Liver (tissue), 9 donors: Measurements from ENCODE around the gene CRTC2. TPM values are rescaled to one million over a fixed set of nuclear protein-coding genes. Genes with fewer than 3 reads are reported as not detected.

Experiments used
- DNase-seq: peaks from one replicate; pipeline ENCODE4 v3.0.0-alpha.2; 2017; ENCODE audit warnings: low spot score
- H3K27ac ChIP-seq, 2 donors: one replicate each; pipeline ENCODE4 v1.7.0; 2013; ENCODE audit warnings: inconsistent platforms in 2 of 2, low read length in 2 of 2, control low read depth in 1 of 2, low read depth in 1 of 2, mild to moderate bottlenecking in 1 of 2
- H3K27me3 ChIP-seq, 4 donors: one replicate each; pipeline versions ENCODE4 v1.6.1 to v1.7.0; 2013; ENCODE audit warnings: low read length in 3 of 4, inconsistent platforms in 1 of 4, mild to moderate bottlenecking in 1 of 4, moderate library complexity in 1 of 4; ENCODE audit not compliant: control insufficient read depth in 4 of 4, insufficient read depth in 4 of 4
- H3K36me3 ChIP-seq, 4 donors: one replicate each; pipeline versions ENCODE4 v1.6.1 to v1.7.0; 2013; ENCODE audit warnings: low read length in 3 of 4, mild to moderate bottlenecking in 3 of 4, low read depth in 1 of 4, moderate library complexity in 1 of 4; ENCODE audit not compliant: control insufficient read depth in 4 of 4, insufficient read depth in 3 of 4
- H3K4me1 ChIP-seq, 4 donors: one replicate each; pipeline versions ENCODE4 v1.6.1 to v1.7.0; 2013; ENCODE audit warnings: low read length in 3 of 4, mild to moderate bottlenecking in 3 of 4, moderate library complexity in 1 of 4; ENCODE audit not compliant: control insufficient read depth in 4 of 4, insufficient read depth in 4 of 4
- H3K4me3 ChIP-seq, 3 donors: one replicate each; pipeline versions ENCODE4 v1.6.1 to v1.7.0; 2013; ENCODE audit warnings: low read length in 3 of 3, control low read depth in 1 of 3, low read depth in 1 of 3, mild to moderate bottlenecking in 1 of 3
- H3K9ac ChIP-seq, 2 donors: one replicate each; pipeline ENCODE4 v1.7.0; 2013; ENCODE audit warnings: low read length in 2 of 2, mild to moderate bottlenecking in 2 of 2, moderate library complexity in 2 of 2, control low read depth in 1 of 2, low read depth in 1 of 2
- H3K9me3 ChIP-seq, 4 donors: one replicate each; pipeline versions ENCODE4 v1.6.1 to v1.7.0; 2013; ENCODE audit warnings: low read length in 3 of 4; ENCODE audit not compliant: control insufficient read depth in 4 of 4
- ATF3 ChIP-seq: IDR thresholded peaks from 2 replicates; pipeline ENCODE4 v1.6.1; 2016; ENCODE audit warnings: antibody characterized with exemption
- CTCF ChIP-seq: fragments of 150-350 bp; IDR thresholded peaks from 2 replicates; pipeline ENCODE4 v1.5.1; 2017; ENCODE audit warnings: improper control_type of control experiment, low read depth, low read length; ENCODE audit not compliant: missing input control
- EGR1 ChIP-seq, 2 donors: IDR thresholded peaks; 2 replicates each; pipeline ENCODE4 v1.6.1; 2016 to 2018; ENCODE audit warnings: antibody characterized with exemption in 2 of 2, low read depth in 2 of 2
- FOXA1 ChIP-seq: IDR thresholded peaks from 2 replicates; pipeline ENCODE4 v1.6.1; 2016; ENCODE audit warnings: antibody characterized with exemption
- FOXA2 ChIP-seq: IDR thresholded peaks from 2 replicates; pipeline ENCODE4 v1.6.1; 2016; ENCODE audit warnings: antibody characterized with exemption
- HNF4A ChIP-seq, 2 donors: conservative IDR thresholded peaks; 2 replicates each; pipeline ENCODE4 v1.6.1; 2016; ENCODE audit warnings: antibody characterized with exemption in 2 of 2, mild to moderate bottlenecking in 2 of 2
- HNF4G ChIP-seq: IDR thresholded peaks from 2 replicates; pipeline ENCODE4 v1.6.1; 2016; ENCODE audit warnings: antibody characterized with exemption
- JUND ChIP-seq, 2 donors: IDR thresholded peaks; 2 replicates each; pipeline ENCODE4 v1.6.1; 2016; ENCODE audit warnings: antibody characterized with exemption in 2 of 2
- NR2F2 ChIP-seq: IDR thresholded peaks from 2 replicates; pipeline ENCODE4 v1.6.1; 2016; ENCODE audit warnings: antibody characterized with exemption
- RAD21 ChIP-seq, 2 donors: IDR thresholded peaks; 2 replicates each; pipeline ENCODE4 v1.6.1; 2016; ENCODE audit warnings: antibody characterized with exemption in 2 of 2, mild to moderate bottlenecking in 2 of 2
- RXRA ChIP-seq, 2 donors: IDR thresholded peaks; 2 replicates each; pipeline ENCODE4 v1.6.1; 2017 to 2018; ENCODE audit warnings: antibody characterized with exemption in 2 of 2, mild to moderate bottlenecking in 1 of 2
- SP1 ChIP-seq: IDR thresholded peaks from 2 replicates; pipeline ENCODE4 v1.6.1; 2018; ENCODE audit warnings: antibody characterized with exemption, mild to moderate bottlenecking
- TAF1 ChIP-seq: conservative IDR thresholded peaks from 2 replicates; pipeline ENCODE4 v1.6.1; 2016; ENCODE audit warnings: antibody characterized with exemption, mild to moderate bottlenecking
- YY1 ChIP-seq: IDR thresholded peaks from 2 replicates; pipeline ENCODE4 v1.6.1; 2016; ENCODE audit warnings: antibody characterized with exemption, mild to moderate bottlenecking
- ZBTB33 ChIP-seq: IDR thresholded peaks from 2 replicates; pipeline ENCODE4 v1.6.1; 2016; ENCODE audit warnings: antibody characterized with exemption
- WGBS: extraction: QIAGEN DNeasy Blood & Tissue Kit; methylation state at CpG from one replicate; pipeline ENCODE4 v1.1.7; 2013; 5-methylcytosine and 5-hydroxymethylcytosine counted together
- polyA plus RNA-seq, 2 donors: library from polyadenylated mRNA; stranded (reverse) in 1 of 2; unstranded in 1 of 2; fragments of 200-250 nt in 1 of 2; fragments of >200 nt in 1 of 2; fragmentation: Nextera tagmentation in 1 of 2; extraction: Ambion mirVana in 1 of 2; gene quantifications; one replicate each; pipeline versions ENCODE4 v1.2.1 to v1.2.3, GENCODE V29; 2013 to 2015
- total RNA-seq, 2 donors: library from RNA; depleted of rRNA; stranded (reverse); fragments of >200 nt; gene quantifications; one replicate each; pipeline ENCODE4 v1.2.3, GENCODE V29; 2014
- TF ChIP-seq, protein P1 (sequence below): IDR thresholded peaks from 2 replicates; pipeline ENCODE4 v1.6.1; 2016; ENCODE audit warnings: antibody characterized with exemption
- TF ChIP-seq, protein P2 (sequence below): IDR thresholded peaks from 2 replicates; pipeline ENCODE4 v1.6.1; 2016; ENCODE audit warnings: antibody characterized with exemption, mild to moderate bottlenecking
- donor health status: healthy.
- donor health status: healthy.
- donor health status: healthy.
- donor health status: healthy.
- donor health status: healthy.

CRTC2 gene
- total and polyA plus RNA-seq, 4 donors: 4.9 to 14.9 (median 8.2) TPM

- Histone ChIP-seq H3K27me3 (no peaks in the 10 kb centered on the region), H3K27ac (peak overlapping the region; percentile 14 to 91), H3K9ac (no peak overlapping the region), H3K4me1 (peaks cover 11 to 63% (median 51%) of the 10 kb centered on the region in 4 donors), H3K36me3 (peaks cover 0 to 8% (median 1%) of the 10 kb centered on the region in 4 donors), H3K4me3 (peak overlapping the region in 1 of 3 donors; percentile 12), H3K9me3 (no peaks in the 10 kb centered on the region)
- WGBS: 20% methylated on average over 4 of the region's 4 CpGs
- DNase-seq: no peak
- TF ChIP-seq YY1 (no peak), ATF3 (no peak), RAD21 (IDR thresholded peaks at IDR 0.05) (no peak), RXRA (IDR thresholded peaks at IDR 0.05) (no peak), HNF4G (no peak), ZBTB33 (no peak), JUND (IDR thresholded peaks at IDR 0.05) (no peak), SP1 (no peak), FOXA1 (no peak), HNF4A (conservative IDR thresholded peaks at IDR 0.05) (no peak), FOXA2 (no peak), NR2F2 (no peak), EGR1 (IDR thresholded peaks at IDR 0.05; ENCODE audit: low read depth in 2 of 2) (no peak), CTCF (no peak), TAF1 (no peak)
- TF ChIP-seq, protein P1, sequence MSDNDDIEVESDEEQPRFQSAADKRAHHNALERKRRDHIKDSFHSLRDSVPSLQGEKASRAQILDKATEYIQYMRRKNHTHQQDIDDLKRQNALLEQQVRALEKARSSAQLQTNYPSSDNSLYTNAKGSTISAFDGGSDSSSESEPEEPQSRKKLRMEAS: no peak
- TF ChIP-seq, protein P2, sequence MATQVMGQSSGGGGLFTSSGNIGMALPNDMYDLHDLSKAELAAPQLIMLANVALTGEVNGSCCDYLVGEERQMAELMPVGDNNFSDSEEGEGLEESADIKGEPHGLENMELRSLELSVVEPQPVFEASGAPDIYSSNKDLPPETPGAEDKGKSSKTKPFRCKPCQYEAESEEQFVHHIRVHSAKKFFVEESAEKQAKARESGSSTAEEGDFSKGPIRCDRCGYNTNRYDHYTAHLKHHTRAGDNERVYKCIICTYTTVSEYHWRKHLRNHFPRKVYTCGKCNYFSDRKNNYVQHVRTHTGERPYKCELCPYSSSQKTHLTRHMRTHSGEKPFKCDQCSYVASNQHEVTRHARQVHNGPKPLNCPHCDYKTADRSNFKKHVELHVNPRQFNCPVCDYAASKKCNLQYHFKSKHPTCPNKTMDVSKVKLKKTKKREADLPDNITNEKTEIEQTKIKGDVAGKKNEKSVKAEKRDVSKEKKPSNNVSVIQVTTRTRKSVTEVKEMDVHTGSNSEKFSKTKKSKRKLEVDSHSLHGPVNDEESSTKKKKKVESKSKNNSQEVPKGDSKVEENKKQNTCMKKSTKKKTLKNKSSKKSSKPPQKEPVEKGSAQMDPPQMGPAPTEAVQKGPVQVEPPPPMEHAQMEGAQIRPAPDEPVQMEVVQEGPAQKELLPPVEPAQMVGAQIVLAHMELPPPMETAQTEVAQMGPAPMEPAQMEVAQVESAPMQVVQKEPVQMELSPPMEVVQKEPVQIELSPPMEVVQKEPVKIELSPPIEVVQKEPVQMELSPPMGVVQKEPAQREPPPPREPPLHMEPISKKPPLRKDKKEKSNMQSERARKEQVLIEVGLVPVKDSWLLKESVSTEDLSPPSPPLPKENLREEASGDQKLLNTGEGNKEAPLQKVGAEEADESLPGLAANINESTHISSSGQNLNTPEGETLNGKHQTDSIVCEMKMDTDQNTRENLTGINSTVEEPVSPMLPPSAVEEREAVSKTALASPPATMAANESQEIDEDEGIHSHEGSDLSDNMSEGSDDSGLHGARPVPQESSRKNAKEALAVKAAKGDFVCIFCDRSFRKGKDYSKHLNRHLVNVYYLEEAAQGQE: no peak
These were observed 499 bp upstream of the CRTC2 start for GRCh38 chr1:153958961-153959260.

- peak overlapping the region; percentile 73 to 89 for H3K9ac ChIP-seq
- peaks cover 15 to 68% (median 55%) of the 10 kb centered on the region in 4 donors for H3K4me1 ChIP-seq
- WGBS: under 1% methylated on average over 13 of the region's 13 CpGs
- H3K36me3 ChIP-seq: peaks cover 0 to 8% (median 1%) of the 10 kb centered on the region in 4 donors
- H3K27ac ChIP-seq: peak overlapping the region; percentile 91 to 94
- H3K4me3 ChIP-seq: peak overlapping the region; percentile 68 to 99 (median 89)
- TF ChIP-seq JUND (IDR thresholded peaks at IDR 0.05) (no peak), HNF4G (no peak), SP1 (no peak), FOXA2 (no peak), ATF3 (no peak), FOXA1 (no peak)
- no peaks in the 10 kb centered on the region for H3K9me3 ChIP-seq
- no peaks in the 10 kb centered on the region for H3K27me3 ChIP-seq
- DNase-seq: no peak
These were observed 685 bp downstream of the CRTC2 start for GRCh38 chr1:153957744-153958110.
